HG02642 (cell line): Measurements from ENCODE around the gene SOCS4.
"Not testable (repeated sequence)": the region's sequence is repeated elsewhere in the genome, so short reads cannot be mapped to it uniquely, and the experiment has no call there.

Experiments
- ATAC-seq: cut with Tn5 transposase; IDR thresholded peaks from one replicate; pipeline ENCODE4 v1.9.1; 2021; ENCODE audit warnings: mild to moderate bottlenecking; ENCODE audit not compliant: unreplicated experiment, poor library complexity

SOCS4 gene

DNA sequence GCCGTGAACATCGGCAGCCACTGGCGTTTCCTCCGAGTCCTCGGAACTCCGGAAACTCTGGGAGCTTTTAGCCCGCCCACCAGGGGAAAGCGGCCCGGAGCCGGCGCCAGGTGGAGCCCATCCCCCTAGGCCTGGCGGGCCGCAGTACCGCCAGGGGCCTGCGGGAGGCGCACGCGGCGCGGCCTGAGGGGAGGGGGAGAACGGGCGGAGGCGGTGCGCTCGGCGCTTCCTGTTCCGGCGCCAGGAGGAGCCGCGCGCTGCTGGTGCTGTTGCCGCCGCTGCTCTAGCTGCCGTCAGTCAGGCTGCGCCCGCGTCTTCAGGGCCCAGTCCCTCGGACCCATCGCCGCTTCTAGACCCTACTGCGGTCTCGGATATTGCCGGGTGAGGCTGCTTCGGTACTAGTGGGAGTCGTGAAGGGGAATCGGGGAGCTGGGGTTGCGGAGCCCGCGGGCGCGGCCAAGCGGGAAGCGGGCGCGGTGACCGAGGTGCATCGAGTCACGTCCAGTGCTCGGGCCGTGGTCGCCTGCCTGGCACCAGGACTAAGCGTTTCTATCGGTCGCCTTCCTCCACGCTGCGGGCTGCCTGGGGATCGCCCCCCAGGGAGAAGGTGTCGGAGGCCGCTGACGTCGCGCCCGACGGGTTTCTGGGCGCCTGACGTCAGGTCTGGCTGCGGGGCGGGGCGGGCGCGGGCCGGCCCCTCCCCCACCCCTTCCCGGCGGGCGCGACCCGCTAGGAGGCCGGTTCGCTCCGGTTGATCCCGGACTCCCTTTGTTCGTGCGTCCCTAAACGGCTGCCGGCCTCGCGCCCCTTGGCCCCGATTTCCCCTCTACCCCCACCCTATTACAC lies 24.6 kb downstream of the SOCS4 start, which contains the start of gene MAPK1IP1L:
MAPK1IP1L (plus strand) TSS at position 225 of the 846 bp plus-strand sequence. CDS start 10,037 bp downstream, outside the sequence.
- ATAC-seq, result peak; percentile 93

- ATAC-seq, result peak; percentile 8
These were observed 25.4 kb downstream of the SOCS4 start for GRCh38 chr14:55052269-55052930.

- ATAC-seq, result no peak
These were observed 26.0 kb downstream of the SOCS4 start for GRCh38 chr14:55053018-55053417.

DNA sequence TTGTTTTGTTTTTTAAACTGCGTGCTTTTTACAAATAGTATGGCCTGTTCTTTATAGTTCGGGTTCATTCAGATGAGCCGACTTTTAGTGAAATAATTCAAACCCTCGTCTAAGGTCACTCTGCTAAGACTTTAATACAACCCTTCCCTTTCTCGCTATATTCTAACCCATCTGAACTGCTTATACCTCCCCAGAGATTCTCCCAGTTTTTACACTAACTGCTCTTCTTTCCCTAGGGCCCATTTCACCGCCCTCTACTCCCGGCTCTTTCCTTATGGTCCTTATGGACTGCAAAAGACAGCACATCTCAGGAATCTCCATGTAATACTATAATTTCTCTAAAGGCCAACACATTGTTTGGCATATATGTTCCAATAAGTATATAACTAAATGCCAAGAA lies 26.5 kb downstream of the SOCS4 start:
- no peak for ATAC-seq

DNA sequence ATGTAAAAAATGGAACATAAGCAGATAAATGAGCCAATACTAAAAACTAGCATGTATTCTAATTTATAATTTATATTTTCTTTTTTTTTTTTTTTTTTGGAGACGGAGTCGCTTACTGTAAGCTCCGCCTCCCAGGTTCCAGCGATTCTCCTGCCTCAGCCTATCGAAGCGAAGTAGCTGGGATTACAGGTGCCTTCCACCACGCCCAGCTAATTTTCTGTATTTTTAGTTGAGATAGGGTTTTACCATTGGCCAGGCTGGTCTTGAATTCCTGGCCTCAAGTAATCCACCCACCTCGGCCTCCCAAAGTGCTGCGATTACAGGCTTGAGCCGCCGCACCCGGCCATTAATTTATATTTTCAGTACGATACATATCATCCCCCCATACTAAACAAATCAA lies 27.1 kb downstream of the SOCS4 start:
- ATAC-seq, result no peak

DNA sequence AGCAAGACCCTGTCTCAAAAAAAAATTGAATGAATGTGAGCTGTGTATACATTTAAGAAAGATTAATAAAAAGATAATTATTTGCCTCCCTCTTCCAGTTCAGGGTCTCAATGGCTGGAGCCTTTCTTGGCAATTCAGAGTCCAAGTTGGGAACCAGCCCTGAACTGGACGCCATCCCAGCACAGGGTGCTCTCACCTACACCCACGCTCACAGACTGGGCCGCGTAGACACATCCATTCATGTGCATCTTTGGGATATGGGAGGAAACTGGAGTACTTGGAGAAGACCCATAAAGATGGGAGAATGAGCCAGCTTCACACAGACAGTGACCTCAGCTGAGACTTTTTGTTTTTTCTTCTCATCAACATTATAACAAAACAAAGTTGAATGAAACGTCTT lies 30.9 kb downstream of the SOCS4 start:
- ATAC-seq, result no peak

GRCh38 chr14:55059333-55059732 lies 32.3 kb downstream of the SOCS4 start:
- no peak for ATAC-seq

DNA sequence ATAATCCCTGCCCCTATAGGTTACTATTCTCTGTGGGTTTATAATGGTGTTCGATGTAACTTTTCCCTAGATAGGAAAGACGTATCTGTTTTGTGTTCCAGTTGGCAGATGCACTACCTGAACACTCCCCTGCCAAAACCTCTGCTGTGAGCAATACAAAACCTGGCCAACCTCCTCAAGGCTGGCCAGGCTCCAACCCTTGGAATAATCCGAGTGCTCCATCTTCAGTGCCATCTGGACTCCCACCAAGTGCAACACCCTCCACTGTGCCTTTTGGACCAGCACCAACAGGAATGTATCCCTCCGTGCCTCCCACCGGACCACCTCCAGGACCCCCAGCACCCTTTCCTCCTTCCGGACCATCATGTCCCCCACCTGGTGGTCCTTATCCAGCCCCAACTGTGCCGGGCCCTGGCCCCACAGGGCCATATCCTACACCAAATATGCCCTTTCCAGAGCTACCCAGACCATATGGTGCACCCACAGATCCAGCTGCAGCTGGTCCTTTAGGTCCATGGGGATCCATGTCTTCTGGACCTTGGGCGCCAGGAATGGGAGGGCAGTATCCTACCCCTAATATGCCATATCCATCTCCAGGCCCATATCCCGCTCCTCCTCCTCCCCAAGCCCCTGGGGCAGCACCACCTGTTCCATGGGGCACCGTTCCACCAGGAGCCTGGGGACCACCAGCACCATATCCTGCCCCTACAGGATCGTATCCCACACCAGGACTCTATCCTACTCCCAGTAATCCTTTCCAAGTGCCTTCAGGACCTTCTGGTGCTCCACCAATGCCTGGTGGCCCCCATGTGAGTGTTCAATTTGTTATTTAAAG lies 35.7 kb downstream of the SOCS4 start:
- ATAC-seq, result no peak

DNA sequence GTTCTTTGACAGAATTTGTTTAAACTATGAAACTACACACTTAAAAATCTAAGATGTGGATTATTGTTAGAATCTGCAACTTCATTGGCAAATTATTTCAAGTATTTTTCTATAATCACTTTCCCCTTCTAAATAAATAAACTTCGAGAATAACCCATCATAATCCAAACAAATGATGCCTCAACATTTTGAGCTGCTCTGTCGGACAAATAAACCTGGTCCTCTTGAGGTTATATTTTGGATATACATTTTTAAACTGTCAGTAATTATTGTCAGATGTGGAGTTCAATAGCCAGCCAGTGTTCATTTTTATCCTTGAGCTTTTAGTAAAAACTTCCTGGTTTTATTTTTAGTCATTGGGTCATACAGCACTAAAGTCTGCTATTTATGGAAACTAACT lies 37.9 kb downstream of the SOCS4 start:
- not testable (repeated sequence) for ATAC-seq

GRCh38 chr14:55065411-55065810 lies 38.4 kb downstream of the SOCS4 start:
- no peak for ATAC-seq

DNA sequence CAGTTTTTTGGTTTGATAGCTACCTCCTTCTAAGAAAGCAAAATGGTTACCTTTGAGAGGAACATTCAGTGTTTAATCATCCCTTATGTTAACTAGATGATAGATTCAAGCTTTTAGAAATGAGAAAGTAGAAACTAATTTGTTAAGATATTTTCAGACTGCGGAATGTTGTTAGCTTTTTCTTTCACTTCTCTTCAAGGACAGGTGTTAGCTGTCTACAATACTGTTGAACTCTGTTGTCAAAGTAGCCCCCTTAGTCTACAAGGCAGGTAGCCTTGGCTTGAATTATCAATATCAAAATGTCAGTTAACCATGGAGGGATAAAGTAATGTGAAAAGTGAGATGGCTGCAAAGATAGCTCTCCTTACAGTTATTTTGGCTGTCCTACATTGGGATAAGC lies 39.2 kb downstream of the SOCS4 start:
- ATAC-seq, result no peak

DNA sequence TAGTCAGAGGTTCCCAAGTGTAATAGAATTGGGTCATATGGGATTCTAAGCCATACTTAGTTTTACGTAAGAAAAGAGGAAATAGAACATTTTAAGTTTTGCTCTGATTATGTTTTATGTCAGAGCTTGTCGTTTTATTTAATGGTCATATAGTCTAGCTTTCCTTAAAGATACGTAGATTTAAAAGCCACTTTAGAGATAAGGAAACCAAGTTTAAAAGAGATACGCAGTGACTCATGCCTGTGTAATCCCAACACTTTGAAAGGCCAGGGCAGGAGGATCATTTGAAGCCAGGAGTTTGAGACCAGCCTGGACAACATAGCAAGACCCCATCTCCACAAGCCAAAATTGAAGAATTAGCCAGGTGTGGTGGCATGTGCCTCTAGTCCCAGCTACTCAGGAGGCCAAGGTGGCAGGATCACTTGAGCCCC lies 44.0 kb downstream of the SOCS4 start:
- no peak for ATAC-seq

- ATAC-seq, result peak; percentile 45
These were observed 45.0 kb downstream of the SOCS4 start for GRCh38 chr14:55071870-55072640.

DNA sequence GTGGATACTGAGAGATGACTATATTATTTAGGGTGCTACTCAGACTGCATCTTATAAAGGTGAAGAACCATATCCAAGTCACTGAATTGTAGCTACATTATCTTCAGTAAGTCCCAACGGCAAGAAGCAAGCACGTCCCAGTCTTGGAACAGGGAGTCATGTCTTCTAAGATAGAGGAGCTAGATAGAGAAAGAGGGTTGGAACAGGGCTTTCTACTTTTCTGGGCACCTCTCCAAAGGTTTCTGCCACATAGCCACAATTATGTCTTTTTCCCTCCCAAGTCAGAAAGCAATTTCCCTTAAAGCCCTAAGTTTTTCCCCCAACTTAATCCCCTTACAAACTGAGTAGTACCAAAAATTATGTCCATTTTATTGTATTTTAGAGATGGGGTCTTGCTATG lies 46.8 kb downstream of the SOCS4 start:
- ATAC-seq, result no peak

- peak; percentile 52 for ATAC-seq
These were observed 47.6 kb downstream of the SOCS4 start for GRCh38 chr14:55074662-55075061.

DNA sequence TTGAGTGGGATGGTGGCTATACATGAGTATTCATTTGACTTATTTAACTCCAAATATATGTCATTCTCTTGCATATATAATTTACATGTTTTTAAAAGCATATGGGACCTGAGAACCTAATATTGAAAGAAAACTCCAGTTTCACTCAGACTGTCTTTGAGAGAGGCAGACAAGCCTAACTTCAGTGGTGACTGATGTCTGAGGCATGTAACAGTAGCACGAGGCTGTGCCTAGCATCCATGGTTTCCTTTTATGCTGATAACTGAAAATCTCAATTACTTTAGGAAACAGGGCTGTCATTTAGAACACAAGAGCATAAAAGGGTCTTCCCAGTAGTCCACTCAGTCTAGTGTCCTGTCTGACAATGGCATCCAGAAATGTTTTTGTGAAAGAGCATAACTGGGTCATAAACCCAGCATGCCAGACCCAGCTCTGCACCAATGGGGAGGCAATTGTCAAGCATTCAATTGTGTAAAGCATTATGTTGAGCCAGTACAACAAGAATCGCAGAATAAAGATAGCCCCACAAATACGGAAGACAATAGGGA lies 48.7 kb downstream of the SOCS4 start:
- ATAC-seq, result no peak

DNA sequence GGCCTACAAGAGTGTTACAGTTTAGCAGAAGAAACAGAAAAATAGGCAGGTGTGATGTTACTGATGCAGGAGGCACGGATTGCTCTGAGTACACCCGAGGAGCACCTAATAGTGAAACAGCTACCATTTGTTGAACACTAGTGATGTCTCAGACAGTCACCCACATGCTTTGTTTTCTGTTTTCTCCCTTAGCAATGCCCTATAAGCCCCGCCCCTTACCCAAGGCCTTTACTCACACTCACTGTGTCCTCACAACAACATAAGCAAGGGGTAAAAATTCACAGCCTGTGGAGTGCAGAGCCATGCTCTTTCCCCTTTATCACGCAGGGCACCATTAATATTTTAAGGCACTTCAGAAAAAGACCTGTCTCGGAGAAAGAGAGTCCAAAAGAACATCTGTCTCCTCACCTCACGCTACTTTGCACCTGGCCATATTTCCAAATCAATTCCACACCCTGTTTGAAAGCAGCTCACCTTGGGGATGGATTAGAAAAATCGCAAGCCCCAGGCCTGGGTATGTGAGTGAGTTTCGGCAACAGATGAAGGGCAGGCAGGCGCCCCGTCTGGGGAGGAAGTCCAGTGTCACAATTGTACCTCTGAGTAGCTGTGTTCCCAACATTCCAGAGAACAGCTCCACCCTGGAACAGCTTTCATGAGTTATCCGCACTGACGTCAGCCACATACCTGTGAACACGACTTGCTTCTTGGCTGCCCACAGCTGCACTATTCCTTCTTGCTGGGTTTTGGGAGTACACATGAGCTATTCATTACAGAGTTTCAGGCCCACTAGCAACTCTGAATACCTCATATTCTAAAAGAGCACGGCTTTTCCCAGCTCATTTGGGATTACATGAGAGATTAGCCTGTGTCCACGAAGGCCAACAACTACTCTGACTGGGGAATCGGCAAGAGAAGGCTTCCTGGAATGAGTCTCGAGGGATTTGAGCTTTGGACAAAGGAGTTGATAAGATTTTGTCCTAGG lies 50.4 kb downstream of the SOCS4 start:
- ATAC-seq, result no peak

- not testable (repeated sequence) for ATAC-seq
These were observed 52.9 kb downstream of the SOCS4 start for GRCh38 chr14:55079961-55080360.
